DND-41 (cell line): Measurements from ENCODE around the gene ARRB2.

ENCODE experiments used
- EZH2 ChIP-seq: IDR thresholded peaks from 3 replicates; pipeline ENCODE4 v1.6.1; 2012; ENCODE audit warnings: borderline replicate concordance, low read depth, mild to moderate bottlenecking, moderate library complexity, low read length, inconsistent platforms; ENCODE audit not compliant: severe bottlenecking
- TF ChIP-seq, protein P1 (sequence below): IDR thresholded peaks from 2 replicates; pipeline ENCODE4 v1.5.1; 2012; ENCODE audit warnings: borderline replicate concordance, low read length, moderate library complexity, mild to moderate bottlenecking; ENCODE audit not compliant: poor library complexity, severe bottlenecking; ENCODE audit errors: extremely low read depth

DNA sequence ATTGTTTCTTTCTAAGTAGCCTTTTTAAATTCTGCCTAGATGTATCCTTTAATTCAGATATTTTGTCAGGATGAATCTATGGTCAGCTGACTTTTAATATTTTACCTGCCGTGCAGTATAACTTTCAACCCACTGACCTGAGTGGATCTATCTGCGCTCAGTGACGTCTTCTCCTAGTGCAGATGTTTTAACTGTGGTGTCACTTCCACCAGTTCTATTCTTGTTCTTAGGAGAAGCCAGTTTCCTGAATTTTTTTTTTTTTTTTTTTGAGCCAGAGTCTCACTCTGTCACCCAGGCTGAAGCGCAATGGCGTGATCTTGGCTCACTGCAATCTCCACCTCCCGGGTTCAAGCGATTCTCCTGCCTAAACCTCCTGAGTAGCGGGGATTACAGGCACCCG, 56.3 kb downstream of the ARRB2 start:
- TF ChIP-seq, protein P1, sequence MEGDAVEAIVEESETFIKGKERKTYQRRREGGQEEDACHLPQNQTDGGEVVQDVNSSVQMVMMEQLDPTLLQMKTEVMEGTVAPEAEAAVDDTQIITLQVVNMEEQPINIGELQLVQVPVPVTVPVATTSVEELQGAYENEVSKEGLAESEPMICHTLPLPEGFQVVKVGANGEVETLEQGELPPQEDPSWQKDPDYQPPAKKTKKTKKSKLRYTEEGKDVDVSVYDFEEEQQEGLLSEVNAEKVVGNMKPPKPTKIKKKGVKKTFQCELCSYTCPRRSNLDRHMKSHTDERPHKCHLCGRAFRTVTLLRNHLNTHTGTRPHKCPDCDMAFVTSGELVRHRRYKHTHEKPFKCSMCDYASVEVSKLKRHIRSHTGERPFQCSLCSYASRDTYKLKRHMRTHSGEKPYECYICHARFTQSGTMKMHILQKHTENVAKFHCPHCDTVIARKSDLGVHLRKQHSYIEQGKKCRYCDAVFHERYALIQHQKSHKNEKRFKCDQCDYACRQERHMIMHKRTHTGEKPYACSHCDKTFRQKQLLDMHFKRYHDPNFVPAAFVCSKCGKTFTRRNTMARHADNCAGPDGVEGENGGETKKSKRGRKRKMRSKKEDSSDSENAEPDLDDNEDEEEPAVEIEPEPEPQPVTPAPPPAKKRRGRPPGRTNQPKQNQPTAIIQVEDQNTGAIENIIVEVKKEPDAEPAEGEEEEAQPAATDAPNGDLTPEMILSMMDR, result no peak
- TF ChIP-seq EZH2, result no peak
